KMS-11 (cell line): ENCODE data around the gene AKR1C2.

ENCODE experiments used
- H2AFZ ChIP-seq: fragments of 200-600 bp; sonication (generic); 2 replicates; pipeline ENCODE4 v1.6.1; 2016; ENCODE audit warnings: antibody characterized with exemption, mixed run types, low read depth
- H3K27ac ChIP-seq: fragments of 200-600 bp; sonication (generic); 2 replicates; pipeline ENCODE4 v1.6.1; 2016; ENCODE audit warnings: mild to moderate bottlenecking, mixed run types
- H3K27me3 ChIP-seq: fragments of 200-600 bp; sonication (generic); 2 replicates; pipeline ENCODE4 v1.6.1; 2017; ENCODE audit warnings: mild to moderate bottlenecking, low read depth, mixed run types, moderate library complexity; ENCODE audit not compliant: insufficient read depth
- H3K36me3 ChIP-seq: fragments of 200-600 bp; sonication (generic); 2 replicates; pipeline ENCODE4 v1.6.1; 2017; ENCODE audit warnings: mild to moderate bottlenecking, mixed run types; ENCODE audit not compliant: insufficient read depth
- H3K4me1 ChIP-seq: fragments of 200-600 bp; sonication (generic); 2 replicates; pipeline ENCODE4 v1.6.1; 2016; ENCODE audit warnings: mild to moderate bottlenecking, low read depth, mixed run types; ENCODE audit not compliant: poor library complexity, severe bottlenecking
- H3K4me2 ChIP-seq: fragments of 200-600 bp; sonication (generic); 2 replicates; pipeline ENCODE4 v1.7.0; 2016; ENCODE audit warnings: mild to moderate bottlenecking, mixed run types
- H3K4me3 ChIP-seq: fragments of 200-600 bp; sonication (generic); IDR thresholded peaks from 2 replicates; pipeline ENCODE4 v1.6.1; 2017; ENCODE audit warnings: low read depth, low read length, mixed read lengths; ENCODE audit not compliant: insufficient read depth
- H3K79me2 ChIP-seq: fragments of 200-600 bp; sonication (generic); 2 replicates; pipeline ENCODE4 v1.6.1; 2016; ENCODE audit warnings: low read depth, mixed run types; ENCODE audit not compliant: insufficient read depth
- H3K9ac ChIP-seq: fragments of 200-600 bp; sonication (generic); 2 replicates; pipeline ENCODE4 v1.6.1; 2016; ENCODE audit warnings: mild to moderate bottlenecking, mixed run types
- H4K20me1 ChIP-seq: fragments of 200-600 bp; sonication (generic); 2 replicates; pipeline ENCODE4 v1.6.1; 2016; ENCODE audit warnings: mild to moderate bottlenecking, mixed run types; ENCODE audit not compliant: insufficient read depth
- TF ChIP-seq, protein P1 (sequence below): fragments of 200-600 bp; sonication (generic); conservative IDR thresholded peaks from 2 replicates; pipeline ENCODE4 v1.6.1; 2017; ENCODE audit warnings: low read depth, mild to moderate bottlenecking, antibody characterized with exemption, low read length, moderate library complexity, mixed read lengths

The AKR1C2 gene

DNA sequence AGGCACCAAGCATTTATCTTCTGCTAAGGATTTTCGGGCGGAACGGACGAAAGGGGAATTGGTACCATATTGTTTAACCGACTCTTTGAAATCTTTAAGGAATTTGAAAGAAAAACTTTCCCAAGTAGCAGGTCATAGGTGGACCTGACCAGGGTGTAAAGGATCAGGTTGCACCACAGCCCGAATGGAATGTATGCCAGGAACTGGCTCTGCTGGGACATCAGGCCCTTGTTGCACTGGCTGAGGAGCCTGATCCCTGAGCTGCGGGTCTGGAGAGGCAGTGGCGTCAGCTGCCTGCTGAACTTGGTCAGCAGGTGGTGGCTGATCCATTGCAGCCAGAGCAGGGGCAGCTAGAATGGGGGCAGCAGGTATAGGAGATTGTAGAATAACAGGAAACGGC, 41.4 kb upstream of the AKR1C2 start:
- no peak overlapping the region for H3K27ac ChIP-seq
- H3K4me2 ChIP-seq, result no peak overlapping the region
- H3K27me3 ChIP-seq, result no peaks in the 10 kb centered on the region
- H3K4me3 ChIP-seq, result no peak overlapping the region
- H3K4me1 ChIP-seq, result no peaks in the 10 kb centered on the region
- H3K79me2 ChIP-seq, result no peaks in the 10 kb centered on the region
- H4K20me1 ChIP-seq, result no peaks in the 10 kb centered on the region
- H3K36me3 ChIP-seq, result no peaks in the 10 kb centered on the region
- H2AFZ ChIP-seq, result no peak overlapping the region
- TF ChIP-seq, protein P1, sequence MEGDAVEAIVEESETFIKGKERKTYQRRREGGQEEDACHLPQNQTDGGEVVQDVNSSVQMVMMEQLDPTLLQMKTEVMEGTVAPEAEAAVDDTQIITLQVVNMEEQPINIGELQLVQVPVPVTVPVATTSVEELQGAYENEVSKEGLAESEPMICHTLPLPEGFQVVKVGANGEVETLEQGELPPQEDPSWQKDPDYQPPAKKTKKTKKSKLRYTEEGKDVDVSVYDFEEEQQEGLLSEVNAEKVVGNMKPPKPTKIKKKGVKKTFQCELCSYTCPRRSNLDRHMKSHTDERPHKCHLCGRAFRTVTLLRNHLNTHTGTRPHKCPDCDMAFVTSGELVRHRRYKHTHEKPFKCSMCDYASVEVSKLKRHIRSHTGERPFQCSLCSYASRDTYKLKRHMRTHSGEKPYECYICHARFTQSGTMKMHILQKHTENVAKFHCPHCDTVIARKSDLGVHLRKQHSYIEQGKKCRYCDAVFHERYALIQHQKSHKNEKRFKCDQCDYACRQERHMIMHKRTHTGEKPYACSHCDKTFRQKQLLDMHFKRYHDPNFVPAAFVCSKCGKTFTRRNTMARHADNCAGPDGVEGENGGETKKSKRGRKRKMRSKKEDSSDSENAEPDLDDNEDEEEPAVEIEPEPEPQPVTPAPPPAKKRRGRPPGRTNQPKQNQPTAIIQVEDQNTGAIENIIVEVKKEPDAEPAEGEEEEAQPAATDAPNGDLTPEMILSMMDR, result no peak
- H3K9ac ChIP-seq, result no peak overlapping the region

DNA sequence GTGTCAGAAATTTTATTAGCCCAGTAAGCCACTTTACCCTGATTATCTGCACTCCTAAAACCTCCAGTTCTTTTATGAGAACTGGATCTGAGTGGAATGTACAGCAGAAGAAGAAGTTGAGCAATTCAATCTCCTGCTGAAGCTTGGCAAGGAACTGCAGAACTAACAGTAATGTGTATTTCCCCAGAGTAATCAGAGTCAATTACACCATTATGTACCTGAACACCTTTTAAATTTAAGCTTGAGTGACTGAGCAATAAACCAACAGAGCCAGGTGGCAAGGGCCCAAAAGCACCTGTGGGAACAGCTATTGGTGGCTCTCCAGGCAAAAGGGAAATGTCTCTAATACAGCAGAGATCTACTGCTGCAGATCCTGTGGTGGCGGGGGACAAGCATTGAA, 40.1 kb upstream of the AKR1C2 start:
- no peaks in the 10 kb centered on the region for H3K27me3 ChIP-seq
- no peak overlapping the region for H3K4me3 ChIP-seq
- H3K4me2 ChIP-seq, result no peak overlapping the region
- H3K27ac ChIP-seq, result no peak overlapping the region
- H3K9ac ChIP-seq, result no peak overlapping the region
- H3K79me2 ChIP-seq, result no peaks in the 10 kb centered on the region
- H3K36me3 ChIP-seq, result no peaks in the 10 kb centered on the region
- H2AFZ ChIP-seq, result no peak overlapping the region
- H4K20me1 ChIP-seq, result no peaks in the 10 kb centered on the region
- TF ChIP-seq, protein P1, result no peak
- H3K4me1 ChIP-seq, result no peaks in the 10 kb centered on the region

DNA sequence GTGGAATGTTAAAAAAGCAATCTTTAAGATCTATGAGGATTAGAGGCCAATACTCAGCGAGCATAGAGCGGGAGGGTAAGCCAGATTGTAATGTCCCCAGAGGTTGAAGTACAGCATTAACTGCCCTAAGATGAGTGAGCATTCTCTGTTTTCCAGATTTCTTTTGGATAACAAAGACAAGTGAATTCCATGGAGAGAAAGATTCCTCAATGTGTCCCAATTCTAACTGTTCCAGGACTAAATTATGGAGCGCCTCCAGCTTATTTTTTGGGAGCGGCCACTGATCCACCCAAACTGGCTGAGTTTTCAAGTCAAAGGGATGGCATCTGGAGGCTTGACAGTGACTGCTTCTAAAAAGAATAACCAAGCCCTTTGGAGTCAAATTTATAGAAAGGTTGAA, 39.3 kb upstream of the AKR1C2 start:
- Histone ChIP-seq H3K4me3 (no peak overlapping the region), H3K4me2 (no peak overlapping the region), H4K20me1 (no peaks in the 10 kb centered on the region), H3K27me3 (no peaks in the 10 kb centered on the region), H3K4me1 (no peaks in the 10 kb centered on the region), H3K36me3 (no peaks in the 10 kb centered on the region), H3K79me2 (no peaks in the 10 kb centered on the region), H3K9ac (no peak overlapping the region), H2AFZ (no peak overlapping the region), H3K27ac (no peak overlapping the region)
- TF ChIP-seq, protein P1, result no peak

DNA sequence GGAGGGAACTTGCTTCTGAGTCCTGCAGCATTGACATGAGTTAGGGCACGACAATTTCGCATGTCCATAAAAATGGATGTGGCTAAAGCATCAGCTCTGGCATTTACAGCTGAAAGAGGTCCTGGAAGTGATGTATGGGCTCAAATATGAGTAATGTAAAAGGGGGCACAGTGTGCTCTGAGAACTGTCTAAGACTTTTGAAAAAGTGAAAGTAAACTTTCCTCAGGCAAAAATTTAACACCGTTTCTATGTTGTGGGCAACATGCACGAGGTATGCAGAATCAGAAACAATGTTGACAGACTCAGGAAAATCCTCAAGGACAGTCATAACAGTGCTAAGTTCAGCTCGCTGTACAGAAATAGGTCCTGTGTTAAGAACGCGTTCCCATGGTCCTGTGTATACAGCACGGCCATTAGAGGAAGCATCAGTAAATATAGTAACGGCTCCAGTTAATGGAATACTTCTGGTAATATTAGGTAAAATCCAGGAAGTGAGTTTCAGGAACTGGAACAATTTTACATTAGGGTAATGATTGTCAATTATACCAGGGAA, 37.9 kb upstream of the AKR1C2 start:
- no peak overlapping the region for H3K9ac ChIP-seq
- no peaks in the 10 kb centered on the region for H3K4me1 ChIP-seq
- H4K20me1 ChIP-seq, result no peaks in the 10 kb centered on the region
- H3K27ac ChIP-seq, result no peak overlapping the region
- no peaks in the 10 kb centered on the region for H3K27me3 ChIP-seq
- H3K36me3 ChIP-seq, result no peaks in the 10 kb centered on the region
- TF ChIP-seq, protein P1, result no peak
- H3K4me2 ChIP-seq, result no peak overlapping the region
- H3K4me3 ChIP-seq, result no peak overlapping the region
- H3K79me2 ChIP-seq, result no peaks in the 10 kb centered on the region
- no peak overlapping the region for H2AFZ ChIP-seq
